ENCODE measurements around the gene CDHR2. TPM values are rescaled to one million over a fixed set of nuclear protein-coding genes. Genes with fewer than 3 reads are reported as not detected.

Gene CDHR2
- total RNA-seq, 4 donors from 2014 or later: not detected

DNA sequence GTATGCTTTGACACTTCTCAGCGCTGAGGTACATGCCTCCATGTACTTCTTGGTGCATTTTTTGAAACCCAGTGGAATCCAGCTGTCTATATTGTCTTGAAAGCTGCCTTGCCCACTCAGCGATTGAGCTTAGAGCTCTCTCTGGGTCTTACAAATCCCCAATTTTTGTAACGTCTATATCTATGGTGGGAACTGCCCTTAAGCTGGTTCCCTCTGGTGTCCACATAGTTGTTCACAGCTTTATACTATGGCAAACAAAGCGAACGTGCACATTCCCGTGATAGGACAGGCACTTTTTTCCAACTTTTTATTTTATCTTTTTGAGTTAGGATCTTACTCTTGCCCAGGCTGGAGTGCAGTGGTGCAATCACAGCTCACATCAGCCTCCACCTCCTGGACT is 20.9 kb downstream of the CDHR2 start:
- no peak for DNase-seq (ENCODE audit: low spot score)
- no peak for ATAC-seq (ENCODE audit: low FRiP score)
- TF ChIP-seq, protein P1, sequence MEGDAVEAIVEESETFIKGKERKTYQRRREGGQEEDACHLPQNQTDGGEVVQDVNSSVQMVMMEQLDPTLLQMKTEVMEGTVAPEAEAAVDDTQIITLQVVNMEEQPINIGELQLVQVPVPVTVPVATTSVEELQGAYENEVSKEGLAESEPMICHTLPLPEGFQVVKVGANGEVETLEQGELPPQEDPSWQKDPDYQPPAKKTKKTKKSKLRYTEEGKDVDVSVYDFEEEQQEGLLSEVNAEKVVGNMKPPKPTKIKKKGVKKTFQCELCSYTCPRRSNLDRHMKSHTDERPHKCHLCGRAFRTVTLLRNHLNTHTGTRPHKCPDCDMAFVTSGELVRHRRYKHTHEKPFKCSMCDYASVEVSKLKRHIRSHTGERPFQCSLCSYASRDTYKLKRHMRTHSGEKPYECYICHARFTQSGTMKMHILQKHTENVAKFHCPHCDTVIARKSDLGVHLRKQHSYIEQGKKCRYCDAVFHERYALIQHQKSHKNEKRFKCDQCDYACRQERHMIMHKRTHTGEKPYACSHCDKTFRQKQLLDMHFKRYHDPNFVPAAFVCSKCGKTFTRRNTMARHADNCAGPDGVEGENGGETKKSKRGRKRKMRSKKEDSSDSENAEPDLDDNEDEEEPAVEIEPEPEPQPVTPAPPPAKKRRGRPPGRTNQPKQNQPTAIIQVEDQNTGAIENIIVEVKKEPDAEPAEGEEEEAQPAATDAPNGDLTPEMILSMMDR (IDR thresholded peaks at IDR 0.05): no peak

- TF ChIP-seq, protein P1 (IDR thresholded peaks at IDR 0.05): no peak
- ATAC-seq (ENCODE audit: low FRiP score) (peak; percentile 32), DNase-seq (ENCODE audit: low spot score) (peak; percentile 70)
Observed at GRCh38 chr5:176573564-176574296, 24.6 kb downstream of the CDHR2 start.

DNA sequence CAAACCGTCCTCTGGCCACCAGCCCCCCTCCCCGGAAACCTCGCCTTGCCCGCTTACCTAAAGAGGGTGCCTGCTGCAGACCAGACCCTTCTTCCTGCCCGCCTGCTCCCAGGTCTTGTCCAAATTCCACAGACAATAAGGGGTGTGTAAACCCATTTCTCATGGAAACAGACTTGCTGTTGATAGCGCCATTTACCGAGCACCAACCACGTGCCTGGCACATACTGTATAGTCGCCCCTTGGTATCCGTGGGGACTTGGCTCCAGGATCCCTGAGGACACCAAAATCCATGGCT is 25.1 kb downstream of the CDHR2 start:
- DNase-seq (ENCODE audit: low spot score): no peak
- ATAC-seq (ENCODE audit: low FRiP score): no peak
- TF ChIP-seq, protein P1 (IDR thresholded peaks at IDR 0.05): no peak

GRCh38 chr5:176575066-176575465 is 25.9 kb downstream of the CDHR2 start:
- DNase-seq (ENCODE audit: low spot score) (no peak), ATAC-seq (ENCODE audit: low FRiP score) (no peak)
- TF ChIP-seq, protein P1 (IDR thresholded peaks at IDR 0.05): no peak

DNA sequence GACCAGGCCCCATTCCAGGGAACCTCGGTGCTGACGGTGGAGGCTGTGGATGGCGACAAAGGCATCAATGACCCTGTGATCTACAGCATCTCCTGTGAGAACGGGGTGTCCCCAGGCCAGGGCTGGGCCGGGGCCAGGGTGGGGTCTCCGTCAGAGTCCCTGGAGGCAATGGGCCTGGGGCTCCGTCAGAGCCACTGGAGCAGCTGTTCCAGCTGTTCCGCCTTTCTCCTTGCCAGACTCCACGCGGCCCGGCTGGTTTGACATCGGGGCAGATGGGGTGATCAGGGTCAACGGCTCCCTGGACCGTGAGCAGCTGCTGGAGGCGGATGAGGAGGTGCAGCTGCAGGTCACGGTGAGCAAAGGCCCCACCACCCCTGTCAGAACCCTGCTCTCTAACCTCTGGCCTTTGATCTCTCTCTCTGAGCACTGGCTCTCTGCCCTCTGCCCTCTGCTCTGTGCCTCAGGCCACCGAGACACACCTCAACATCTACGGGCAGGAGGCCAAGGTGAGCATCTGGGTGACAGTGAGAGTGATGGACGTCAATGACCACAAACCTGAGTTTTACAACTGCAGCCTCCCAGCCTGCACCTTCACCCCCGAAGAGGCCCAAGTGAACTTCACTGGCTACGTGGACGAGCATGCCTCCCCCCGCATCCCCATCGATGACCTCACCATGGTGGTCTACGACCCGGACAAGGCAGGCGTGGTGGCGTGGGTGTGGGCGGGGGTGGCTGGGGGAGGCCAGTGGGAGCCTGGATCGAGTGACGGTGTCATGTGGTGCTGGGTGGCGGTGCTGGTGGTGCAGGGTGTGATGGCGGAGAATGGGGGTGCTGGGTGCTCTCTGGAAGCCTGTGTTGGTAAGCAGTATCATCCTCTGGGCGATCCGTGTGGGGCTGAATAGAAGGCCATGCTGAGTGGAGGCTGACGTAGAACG is 26.6 kb downstream of the CDHR2 start:
- TF ChIP-seq, protein P1 (IDR thresholded peaks at IDR 0.05): no peak
- ATAC-seq (ENCODE audit: low FRiP score): no peak
- DNase-seq (ENCODE audit: low spot score): no peak

DNA sequence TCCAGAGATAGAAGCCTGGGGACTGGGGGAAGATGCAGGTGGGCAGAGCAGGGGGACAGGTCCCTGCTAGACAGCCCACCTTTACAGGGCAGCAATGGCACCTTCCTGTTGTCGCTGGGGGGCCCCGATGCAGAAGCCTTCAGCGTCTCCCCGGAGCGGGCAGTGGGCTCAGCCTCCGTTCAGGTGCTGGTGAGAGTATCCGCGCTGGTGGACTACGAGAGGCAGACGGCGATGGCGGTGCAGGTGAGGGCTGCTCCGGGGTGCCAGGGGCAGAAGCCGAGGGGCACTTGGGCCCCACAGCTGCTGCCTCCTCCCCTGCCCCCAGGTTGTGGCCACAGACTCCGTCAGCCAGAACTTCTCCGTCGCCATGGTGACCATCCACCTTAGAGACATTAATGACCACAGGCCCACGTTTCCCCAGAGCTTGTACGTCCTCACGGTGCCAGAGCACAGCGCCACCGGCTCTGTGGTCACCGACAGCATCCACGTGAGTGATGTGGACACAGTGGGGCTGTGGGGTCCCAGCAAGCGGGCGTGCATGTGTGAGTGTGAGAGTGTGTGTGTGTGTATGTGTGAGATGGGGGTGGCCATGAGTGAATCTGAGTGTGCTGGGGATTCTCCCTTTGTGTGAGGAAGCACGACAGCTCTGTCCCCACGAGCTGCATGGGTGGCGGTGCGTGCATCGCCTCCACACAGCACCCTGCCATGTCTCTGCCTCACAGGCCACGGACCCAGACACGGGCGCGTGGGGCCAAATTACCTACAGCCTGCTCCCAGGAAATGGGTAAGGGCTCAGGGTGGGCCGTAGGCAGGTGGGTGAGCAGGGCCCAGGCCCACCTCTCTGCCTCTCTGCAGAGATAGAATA is 28.4 kb downstream of the CDHR2 start:
- no peak for DNase-seq (ENCODE audit: low spot score)

More for the DNA sequence above, 28.4 kb downstream of the CDHR2 start:
- TF ChIP-seq, protein P1 (IDR thresholded peaks at IDR 0.05): no peak
- ATAC-seq (ENCODE audit: low FRiP score): no peak
